Keratinocyte (primary cell): ENCODE results near the gene LAMA2. TPM values are rescaled to one million over a fixed set of nuclear protein-coding genes. Genes with fewer than 3 reads are reported as not detected.

Source experiments
- DNase-seq: peaks from one replicate; pipeline ENCODE4 v3.0.0-alpha.2; 2011; ENCODE audit warnings: low read depth, missing footprints, low spot score
- FAIRE-seq: peaks from 2 replicates; lab custom pipeline; 2011; peaks lifted over from hg19 to GRCh38; lab: Jason Lieb, UNC
- H2AFZ ChIP-seq: 2 replicates; pipeline ENCODE4 v1.6.0; 2012; ENCODE audit warnings: low read length, control low read depth, inconsistent platforms; ENCODE audit not compliant: control insufficient read depth
- H3K27ac ChIP-seq: 2 replicates; pipeline ENCODE4 v1.5.1; 2011; ENCODE audit warnings: low read length; ENCODE audit not compliant: control insufficient read depth, insufficient read depth
- H3K27me3 ChIP-seq: 3 replicates; pipeline ENCODE4 v1.6.0; 2011; ENCODE audit warnings: low read length; ENCODE audit not compliant: control insufficient read depth, insufficient read depth; ENCODE audit errors: extremely low read depth
- H3K36me3 ChIP-seq, 2 experiments: 2 replicates in 1 of 2; 3 replicates in 1 of 2; pipeline ENCODE4 v1.5.1; 2011; ENCODE audit warnings: low read length in 2 of 2, mild to moderate bottlenecking in 1 of 2; ENCODE audit not compliant: control insufficient read depth in 2 of 2, insufficient read depth in 2 of 2; ENCODE audit errors: extremely low read depth in 1 of 2
- H3K4me1 ChIP-seq: 3 replicates; pipeline ENCODE4 v1.5.1; 2011; ENCODE audit warnings: low read length; ENCODE audit not compliant: control insufficient read depth, insufficient read depth; ENCODE audit errors: extremely low read depth
- H3K4me2 ChIP-seq: 3 replicates; pipeline ENCODE4 v1.6.0; 2011; ENCODE audit warnings: low read depth, low read length; ENCODE audit not compliant: control insufficient read depth, insufficient read depth; ENCODE audit errors: extremely low read depth
- H3K4me3 ChIP-seq, 3 experiments: fragments of 200-600 bp in 1 of 3; sonication (generic) in 1 of 3; 2 replicates in 2 of 3; 3 replicates in 1 of 3; pipeline ENCODE4 v1.5.1; 2011 to 2016; ENCODE audit warnings: low read length in 3 of 3, mild to moderate bottlenecking in 3 of 3, control low read depth in 2 of 3, inconsistent platforms in 1 of 3, low read depth in 1 of 3, mixed read lengths in 1 of 3, mixed run types in 1 of 3, moderate library complexity in 1 of 3; ENCODE audit not compliant: control insufficient read depth in 2 of 3, insufficient read depth in 2 of 3; ENCODE audit errors: extremely low read depth in 1 of 3
- H3K79me2 ChIP-seq: 2 replicates; pipeline ENCODE4 v1.6.0; 2012; ENCODE audit warnings: low read length; ENCODE audit not compliant: control insufficient read depth, insufficient read depth
- H3K9ac ChIP-seq: 3 replicates; pipeline ENCODE4 v1.6.0; 2011; ENCODE audit warnings: low read length; ENCODE audit not compliant: control insufficient read depth, insufficient read depth; ENCODE audit errors: extremely low read depth
- H3K9me1 ChIP-seq: 3 replicates; pipeline ENCODE4 v1.6.0; 2011; ENCODE audit warnings: low read length; ENCODE audit not compliant: control insufficient read depth, insufficient read depth; ENCODE audit errors: extremely low read depth
- H3K9me3 ChIP-seq: 2 replicates; pipeline ENCODE4 v1.5.1; 2012; ENCODE audit warnings: low read depth, low read length; ENCODE audit not compliant: control insufficient read depth
- H4K20me1 ChIP-seq: 3 replicates; pipeline ENCODE4 v1.6.0; 2011; ENCODE audit warnings: low read length; ENCODE audit not compliant: control insufficient read depth, insufficient read depth; ENCODE audit errors: extremely low read depth
- EZH2 ChIP-seq: IDR thresholded peaks from one replicate; pipeline ENCODE4 v1.6.1; 2012; ENCODE audit warnings: inconsistent platforms, mild to moderate bottlenecking, low read length, moderate library complexity
- dilution Hi-C: fragments of 300-500 bp; cut with MboI; formaldehyde crosslinking; loops from one replicate; pipeline ENCODE4 v1.7.0; 2020; ENCODE audit warnings: low sequenced_read_pairs; ENCODE audit not compliant: extremely low pct_ligation_motif_present
- polyA plus RNA-seq, 5 experiments: library from polyadenylated mRNA; depleted of rRNA in 3 of 5; stranded (reverse) in 3 of 5; stranded (forward) in 1 of 5; unstranded in 1 of 5; fragments of >200 nt; gene quantifications; 1 replicate in 1 of 5; 2 replicates in 3 of 5; 3 replicates in 1 of 5; pipeline versions ENCODE4 v1.2.1 to v1.2.3, GENCODE V29; 2011 to 2012; ENCODE audit warnings: missing spikeins in 2 of 5, low read depth in 1 of 5, low replicate concordance in 1 of 5
- TF ChIP-seq, protein P1 (sequence below), 3 experiments: IDR thresholded peaks in 1 of 3; conservative IDR thresholded peaks in 1 of 3; optimal IDR thresholded peaks in 1 of 3; 2 replicates in 2 of 3; 3 replicates in 1 of 3; pipeline versions ENCODE3 to v1.5.1; 2011; ENCODE audit warnings: low read length in 3 of 3, mild to moderate bottlenecking in 3 of 3, moderate library complexity in 2 of 3, control low read depth in 1 of 3, inconsistent platforms in 1 of 3; ENCODE audit not compliant: insufficient read depth in 2 of 3; ENCODE audit errors: extremely low read depth in 1 of 3

LAMA2 gene
- polyA plus RNA-seq, 1 donor (not counting 4 experiments of a cell fraction or from before 2014, with no cell fraction given) = 1.4 TPM

GRCh38 chr6:129292836-129293235 is 409.9 kb downstream of the LAMA2 start:
- Histone ChIP-seq H3K36me3 (no peaks in the 10 kb centered on the region), H3K27me3 (no peaks in the 10 kb centered on the region), H3K9me3 (no peaks in the 10 kb centered on the region), H3K4me1 (no peaks in the 10 kb centered on the region), H3K27ac (no peak overlapping the region), H3K4me2 (no peak overlapping the region), H3K79me2 (no peaks in the 10 kb centered on the region), H4K20me1 (no peaks in the 10 kb centered on the region), H3K9me1 (no peaks in the 10 kb centered on the region), H2AFZ (no peak overlapping the region), H3K4me3 (no peak overlapping the region), H3K9ac (no peak overlapping the region)
- TF ChIP-seq, protein P1, sequence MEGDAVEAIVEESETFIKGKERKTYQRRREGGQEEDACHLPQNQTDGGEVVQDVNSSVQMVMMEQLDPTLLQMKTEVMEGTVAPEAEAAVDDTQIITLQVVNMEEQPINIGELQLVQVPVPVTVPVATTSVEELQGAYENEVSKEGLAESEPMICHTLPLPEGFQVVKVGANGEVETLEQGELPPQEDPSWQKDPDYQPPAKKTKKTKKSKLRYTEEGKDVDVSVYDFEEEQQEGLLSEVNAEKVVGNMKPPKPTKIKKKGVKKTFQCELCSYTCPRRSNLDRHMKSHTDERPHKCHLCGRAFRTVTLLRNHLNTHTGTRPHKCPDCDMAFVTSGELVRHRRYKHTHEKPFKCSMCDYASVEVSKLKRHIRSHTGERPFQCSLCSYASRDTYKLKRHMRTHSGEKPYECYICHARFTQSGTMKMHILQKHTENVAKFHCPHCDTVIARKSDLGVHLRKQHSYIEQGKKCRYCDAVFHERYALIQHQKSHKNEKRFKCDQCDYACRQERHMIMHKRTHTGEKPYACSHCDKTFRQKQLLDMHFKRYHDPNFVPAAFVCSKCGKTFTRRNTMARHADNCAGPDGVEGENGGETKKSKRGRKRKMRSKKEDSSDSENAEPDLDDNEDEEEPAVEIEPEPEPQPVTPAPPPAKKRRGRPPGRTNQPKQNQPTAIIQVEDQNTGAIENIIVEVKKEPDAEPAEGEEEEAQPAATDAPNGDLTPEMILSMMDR (optimal IDR thresholded peaks at IDR 0.05 in 1 of 3, IDR thresholded peaks at IDR 0.05 in 1 of 3, conservative IDR thresholded peaks at IDR 0.05 in 1 of 3; ENCODE audit: extremely low read depth in 1 of 3, insufficient read depth in 2 of 3, low read length in 3 of 3) = no peak
- no peak for TF ChIP-seq EZH2
- DNase-seq = no peak
- dilution Hi-C loops = no loop called here
- FAIRE-seq = no peak

DNA sequence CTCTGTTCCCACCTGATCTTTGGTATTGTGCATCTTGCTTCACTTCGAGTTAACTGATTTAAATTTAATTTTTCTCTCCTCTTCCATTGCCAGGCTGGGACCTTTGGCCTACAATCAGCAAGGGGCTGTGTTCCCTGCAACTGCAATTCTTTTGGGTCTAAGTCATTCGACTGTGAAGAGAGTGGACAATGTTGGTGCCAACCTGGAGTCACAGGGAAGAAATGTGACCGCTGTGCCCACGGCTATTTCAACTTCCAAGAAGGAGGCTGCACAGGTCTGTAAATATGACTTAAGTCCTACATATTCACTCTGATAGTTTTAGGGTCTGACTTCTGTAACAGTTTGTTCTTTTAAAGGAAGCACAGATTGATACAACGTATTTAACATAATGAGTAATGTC is 414.7 kb downstream of the LAMA2 start:
- Histone ChIP-seq H3K79me2 (no peaks in the 10 kb centered on the region), H3K4me2 (no peak overlapping the region), H2AFZ (no peak overlapping the region), H3K9me1 (no peaks in the 10 kb centered on the region), H3K36me3 (no peaks in the 10 kb centered on the region), H3K9me3 (no peaks in the 10 kb centered on the region), H3K9ac (no peak overlapping the region), H3K4me3 (no peak overlapping the region), H4K20me1 (no peaks in the 10 kb centered on the region), H3K27me3 (no peaks in the 10 kb centered on the region), H3K27ac (no peak overlapping the region), H3K4me1 (no peaks in the 10 kb centered on the region)
- TF ChIP-seq, protein P1 (optimal IDR thresholded peaks at IDR 0.05 in 1 of 3, IDR thresholded peaks at IDR 0.05 in 1 of 3, conservative IDR thresholded peaks at IDR 0.05 in 1 of 3; ENCODE audit: extremely low read depth in 1 of 3, insufficient read depth in 2 of 3, low read length in 3 of 3) = no peak
- TF ChIP-seq EZH2 = no peak
- FAIRE-seq = no peak
- no peak for DNase-seq
- dilution Hi-C loops = no loop called here
